Urinary bladder (tissue), 4 donors: ENCODE measurements around the gene NAA80. TPM values are rescaled to one million over a fixed set of nuclear protein-coding genes. Genes with fewer than 3 reads are reported as not detected.
A peak's percentile ranks its signal among the peaks of the same experiment; 100 is the strongest.
"Not testable (repeated sequence)": the region's sequence is repeated elsewhere in the genome, so short reads cannot be mapped to it uniquely, and the experiment has no call there.

Experiments used
- DNase-seq: peaks from one replicate; pipeline ENCODE4 v3.0.0-alpha.2; 2015; ENCODE audit errors: extremely low spot score
- H3K27ac ChIP-seq: one replicate; pipeline ENCODE4 v1.5.1; 2013; ENCODE audit warnings: low read depth, mild to moderate bottlenecking, moderate library complexity
- H3K36me3 ChIP-seq: one replicate; pipeline ENCODE4 v1.6.1; 2013; ENCODE audit warnings: mild to moderate bottlenecking, moderate library complexity; ENCODE audit not compliant: insufficient read depth
- H3K4me1 ChIP-seq: one replicate; pipeline ENCODE4 v1.6.1; 2013; ENCODE audit warnings: mild to moderate bottlenecking, moderate library complexity; ENCODE audit not compliant: insufficient read depth
- H3K4me3 ChIP-seq: one replicate; pipeline ENCODE4 v1.5.1; 2013; ENCODE audit warnings: low read depth, low read length
- WGBS: extraction: QIAGEN DNeasy Blood & Tissue Kit; methylation state at CpG from one replicate; pipeline ENCODE4 v1.1.7; 2013; 5-methylcytosine and 5-hydroxymethylcytosine counted together
- polyA plus RNA-seq: library from polyadenylated mRNA; stranded (reverse); fragments of 200-250 nt; gene quantifications from one replicate; pipeline ENCODE4 v1.2.3, GENCODE V29; 2013
- total RNA-seq: library from RNA; depleted of rRNA; stranded (reverse); fragments of >200 nt; gene quantifications from one replicate; pipeline ENCODE4 v1.2.3, GENCODE V29; 2014
- donor health status: healthy with polysubstance abuse.
- donor health status: healthy.

Gene NAA80
- total and polyA plus RNA-seq, 2 donors = 2.3 to 12.0 TPM

DNA sequence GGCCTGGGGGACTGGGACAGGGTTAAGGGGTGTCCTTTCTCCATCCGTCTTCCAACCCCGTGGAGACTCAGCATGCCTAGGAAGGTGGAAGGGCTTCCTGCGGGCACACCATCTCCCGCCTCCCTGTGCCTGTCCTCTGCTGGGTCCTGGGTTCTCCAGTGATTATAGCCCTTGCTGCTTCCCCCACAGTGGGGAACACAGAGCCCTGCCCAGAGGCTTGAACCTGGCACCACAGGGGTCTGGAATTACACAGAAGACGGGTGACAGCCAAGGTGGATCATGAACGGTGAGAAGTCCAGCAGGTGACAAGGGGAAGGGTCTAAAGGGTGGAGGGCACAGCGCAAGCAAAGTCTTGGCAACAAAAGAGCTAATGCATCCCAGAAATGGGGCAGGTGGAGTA, 36.4 kb downstream of the NAA80 start:
- H3K4me3 ChIP-seq = no peak overlapping the region
- 86% methylated on average over 7 of the region's 7 CpGs for WGBS
- H3K36me3 ChIP-seq = no peaks in the 10 kb centered on the region
- H3K4me1 ChIP-seq = peaks cover 2% of the 10 kb centered on the region
- no peak for DNase-seq
- no peak overlapping the region for H3K27ac ChIP-seq

DNA sequence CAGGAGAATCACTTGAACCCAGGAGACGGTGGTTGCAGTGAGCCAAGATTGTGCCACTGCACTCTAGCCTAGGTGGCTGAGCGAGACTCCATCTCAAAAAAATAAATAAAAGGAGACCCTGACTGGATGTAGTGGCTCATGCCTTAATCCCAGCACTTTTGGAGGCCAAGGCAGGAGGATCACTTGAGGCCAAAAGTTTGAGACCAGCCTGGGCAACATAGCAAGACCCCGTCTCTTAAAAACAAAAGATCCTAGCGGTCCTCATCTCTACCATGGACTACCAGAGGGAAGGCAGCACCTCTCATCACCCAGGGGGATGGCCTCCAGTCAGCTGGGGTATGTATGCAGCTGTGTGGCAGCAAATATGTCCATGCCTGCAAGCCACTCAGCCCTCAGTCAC, 37.0 kb downstream of the NAA80 start:
- H3K4me3 ChIP-seq, H3K36me3 ChIP-seq, H3K4me1 ChIP-seq, H3K27ac ChIP-seq, DNase-seq: not testable (repeated sequence)
- WGBS = 97% methylated on average over 4 of the region's 4 CpGs

DNA sequence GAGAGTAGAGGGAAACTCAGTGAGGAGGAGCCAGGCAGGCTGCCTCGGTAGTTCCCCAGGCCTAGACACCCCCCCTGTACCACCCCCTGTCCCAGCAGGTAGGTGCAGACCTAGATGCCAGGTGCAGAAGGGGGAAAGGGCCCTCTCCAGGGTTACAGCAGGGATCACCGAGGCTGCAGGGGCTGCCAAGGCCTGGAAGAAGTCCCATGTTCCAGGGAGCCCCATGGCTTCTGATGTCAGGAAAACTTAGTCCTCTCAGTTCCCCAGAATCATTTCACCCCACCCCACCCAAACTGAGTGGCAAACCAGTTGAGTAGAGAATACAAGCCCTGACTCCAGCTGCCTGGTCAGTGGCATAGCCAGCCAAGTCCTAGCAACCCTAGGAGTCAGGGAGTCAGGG, 37.7 kb downstream of the NAA80 start:
- H3K4me1 ChIP-seq = peaks cover 2% of the 10 kb centered on the region
- WGBS = 42% methylated on average over 2 of the region's 2 CpGs
- no peaks in the 10 kb centered on the region for H3K36me3 ChIP-seq

DNA sequence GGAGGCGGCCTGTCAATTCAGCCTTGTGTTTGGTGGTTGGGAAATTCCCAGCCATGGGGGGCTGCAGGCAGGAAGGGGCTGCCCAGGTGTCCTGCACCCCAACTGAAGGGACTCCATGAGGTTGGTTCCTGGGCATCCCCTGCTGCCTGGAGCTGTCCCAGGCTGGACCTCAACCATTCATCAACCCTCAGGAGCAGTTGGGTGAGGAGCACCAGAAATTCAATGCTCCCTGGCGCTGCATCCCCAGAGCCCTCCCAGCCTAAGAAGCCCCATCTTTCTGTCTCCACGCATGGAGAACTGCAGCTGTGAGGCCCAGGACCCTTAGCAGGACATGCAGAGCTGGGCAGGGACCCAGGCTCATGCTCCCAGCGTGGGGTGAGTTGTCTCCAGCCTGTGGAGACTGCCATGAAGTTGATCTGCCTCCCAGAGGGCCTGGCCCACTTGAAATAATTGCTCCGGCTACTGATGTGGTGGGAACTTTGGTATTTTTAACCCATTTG, 38.2 kb downstream of the NAA80 start:
- no peak for DNase-seq
- 56% methylated on average over 5 of the region's 5 CpGs for WGBS
- no peaks in the 10 kb centered on the region for H3K36me3 ChIP-seq
- H3K4me1 ChIP-seq = peaks cover 2% of the 10 kb centered on the region
- peak overlapping the region; percentile 96 for H3K27ac ChIP-seq
- no peak overlapping the region for H3K4me3 ChIP-seq

More for the DNA sequence above, 37.7 kb downstream of the NAA80 start:
- Histone ChIP-seq H3K4me3 (no peak overlapping the region), H3K27ac (no peak overlapping the region)
- DNase-seq = no peak

DNA sequence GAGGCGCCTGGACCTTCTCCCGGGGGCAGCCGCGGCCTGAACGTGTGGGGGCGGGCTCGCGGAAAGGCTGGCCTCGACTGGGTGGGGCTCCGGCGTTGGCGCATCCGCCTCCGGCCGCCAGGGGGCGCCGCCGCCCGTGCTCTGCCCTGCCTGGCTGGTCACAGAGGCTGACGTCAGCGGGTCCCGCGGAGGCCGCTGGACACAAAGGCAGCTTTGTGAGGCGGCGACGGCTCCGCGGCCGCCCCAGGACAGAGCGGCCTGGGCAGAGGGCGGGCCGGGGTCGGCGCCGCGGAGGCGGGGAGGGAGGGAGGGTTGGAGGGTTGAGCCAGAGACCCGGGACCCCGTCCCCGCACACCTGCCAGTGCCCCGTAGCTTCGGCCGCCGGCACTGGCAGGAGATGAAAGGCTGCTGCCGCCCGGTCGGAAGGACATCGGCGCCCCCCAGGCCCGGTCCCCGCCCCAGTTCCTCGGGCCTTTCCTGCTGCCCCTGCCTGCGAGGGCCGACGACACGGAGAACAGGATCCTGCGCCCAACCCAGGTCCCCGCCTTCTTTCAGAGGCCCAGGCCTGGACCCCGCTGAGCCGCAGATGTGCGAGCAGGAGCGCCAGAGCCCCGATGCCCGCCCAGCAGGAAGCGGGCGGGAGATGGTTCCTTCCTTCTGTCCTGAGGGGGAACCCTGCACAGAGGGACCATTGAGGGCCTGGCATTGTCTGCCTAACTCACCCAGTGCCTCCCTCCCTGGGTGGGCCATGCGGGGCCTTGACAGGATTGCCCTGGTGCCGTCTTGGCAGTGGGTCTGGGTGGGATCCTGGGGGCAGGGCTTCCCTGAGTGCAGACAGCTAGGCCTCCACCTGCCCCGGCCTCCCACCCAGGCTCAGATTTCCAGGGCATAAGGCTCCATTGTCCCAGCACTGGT, 38.9 kb downstream of the NAA80 start:
- H3K4me1 ChIP-seq = no peaks in the 10 kb centered on the region

DNA sequence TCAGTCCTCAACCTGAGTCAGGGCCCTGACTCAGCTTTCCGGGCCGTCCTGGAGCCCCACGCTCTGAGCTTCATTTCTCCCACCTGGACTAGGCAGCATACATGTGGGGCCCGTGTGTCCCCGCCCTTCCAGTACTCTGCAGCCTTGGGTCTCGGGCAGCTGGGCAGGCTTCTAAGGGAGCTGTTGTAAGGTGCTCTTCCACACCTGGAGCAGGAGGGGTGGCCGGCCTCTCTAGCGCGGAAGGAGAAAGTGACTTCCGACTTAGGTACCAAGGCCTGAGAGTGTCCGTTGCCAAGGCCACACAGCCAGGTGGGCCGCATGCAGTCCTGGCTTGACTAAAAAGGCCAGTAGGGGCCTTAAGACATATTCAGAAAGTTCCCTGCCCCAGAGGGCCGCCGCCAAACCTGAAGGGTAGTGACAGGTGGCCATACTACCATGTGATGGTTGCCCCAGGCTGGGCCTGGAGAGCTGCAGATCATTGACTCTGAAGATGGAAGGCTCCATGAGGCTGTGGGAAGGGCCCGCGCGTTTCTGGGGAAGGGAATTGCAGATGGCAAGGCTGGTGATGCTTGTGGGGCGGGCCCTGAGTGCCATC, 39.7 kb downstream of the NAA80 start:
- no peak for DNase-seq
- no peak overlapping the region for H3K4me3 ChIP-seq
- WGBS = 57% methylated on average over 18 of the region's 18 CpGs
- H3K36me3 ChIP-seq = no peaks in the 10 kb centered on the region
- H3K27ac ChIP-seq = peak overlapping the region; percentile 60
- H3K4me1 ChIP-seq = no peaks in the 10 kb centered on the region

More for the DNA sequence above, 38.9 kb downstream of the NAA80 start:
- H3K36me3 ChIP-seq = no peaks in the 10 kb centered on the region
- DNase-seq = no peak
- 1% methylated on average over 70 of the region's 70 CpGs for WGBS
- peak overlapping the region; percentile 96 for H3K27ac ChIP-seq
- H3K4me3 ChIP-seq = peak overlapping the region; percentile 54

DNA sequence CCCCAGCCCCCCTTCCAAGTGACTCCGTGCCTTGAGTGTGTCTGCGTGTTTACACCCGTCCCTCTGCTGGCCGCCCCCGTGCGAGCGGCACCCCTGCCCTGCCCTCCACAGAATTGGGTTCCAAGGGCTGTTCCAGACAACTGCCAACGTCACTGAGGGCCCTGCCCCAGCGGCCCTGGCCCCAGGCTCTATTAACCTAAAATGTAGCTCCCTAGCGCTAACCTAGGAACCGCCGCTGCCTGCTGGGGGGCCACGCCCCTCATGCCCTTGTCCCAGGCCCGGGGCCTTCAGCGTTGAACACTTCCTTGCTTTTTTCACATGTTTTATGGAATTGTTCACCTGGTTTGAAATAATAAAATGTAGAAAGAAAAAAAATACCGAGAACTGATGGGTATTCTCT, 40.2 kb downstream of the NAA80 start:
- no peaks in the 10 kb centered on the region for H3K36me3 ChIP-seq
- no peak overlapping the region for H3K4me3 ChIP-seq
- H3K27ac ChIP-seq = no peak overlapping the region
- WGBS = 75% methylated on average over 16 of the region's 16 CpGs
- no peaks in the 10 kb centered on the region for H3K4me1 ChIP-seq
- DNase-seq = no peak

DNA sequence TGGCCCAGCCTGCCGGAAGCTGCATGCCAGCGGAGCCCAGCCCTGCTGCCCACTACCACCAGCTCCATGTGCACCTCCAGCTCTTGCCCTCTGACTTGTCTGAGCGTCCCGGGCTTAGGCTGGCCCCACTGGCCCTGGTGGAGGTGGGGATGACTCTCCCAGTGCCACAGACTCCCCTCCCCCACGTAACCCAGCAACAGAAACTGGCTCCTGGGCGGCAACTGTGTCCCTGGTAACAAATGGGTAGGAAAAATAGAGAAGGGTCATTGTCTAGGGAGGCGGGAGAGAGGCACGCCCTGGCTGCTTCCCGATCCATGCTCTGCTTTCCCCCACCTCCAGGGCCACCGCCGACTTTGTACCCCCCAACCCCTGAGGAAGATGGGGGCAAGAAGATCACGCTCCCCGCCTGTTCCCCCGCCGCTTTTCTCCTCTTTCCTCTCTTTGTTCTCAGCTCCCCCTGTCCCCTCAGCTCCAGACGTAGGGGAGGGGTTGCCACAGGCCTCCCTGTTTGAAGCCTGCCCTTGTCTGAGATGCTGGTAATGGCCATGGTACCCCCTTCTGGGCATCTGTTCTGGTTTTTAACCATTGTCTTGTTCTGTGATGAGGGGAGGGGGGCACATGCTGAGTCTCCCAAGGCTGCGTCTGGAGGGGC, 41.0 kb downstream of the NAA80 start:
- H3K36me3 ChIP-seq = no peaks in the 10 kb centered on the region
- H3K4me3 ChIP-seq = no peak overlapping the region
- 84% methylated on average over 17 of the region's 17 CpGs for WGBS
- DNase-seq = no peak
- no peak overlapping the region for H3K27ac ChIP-seq
- H3K4me1 ChIP-seq = no peaks in the 10 kb centered on the region

DNA sequence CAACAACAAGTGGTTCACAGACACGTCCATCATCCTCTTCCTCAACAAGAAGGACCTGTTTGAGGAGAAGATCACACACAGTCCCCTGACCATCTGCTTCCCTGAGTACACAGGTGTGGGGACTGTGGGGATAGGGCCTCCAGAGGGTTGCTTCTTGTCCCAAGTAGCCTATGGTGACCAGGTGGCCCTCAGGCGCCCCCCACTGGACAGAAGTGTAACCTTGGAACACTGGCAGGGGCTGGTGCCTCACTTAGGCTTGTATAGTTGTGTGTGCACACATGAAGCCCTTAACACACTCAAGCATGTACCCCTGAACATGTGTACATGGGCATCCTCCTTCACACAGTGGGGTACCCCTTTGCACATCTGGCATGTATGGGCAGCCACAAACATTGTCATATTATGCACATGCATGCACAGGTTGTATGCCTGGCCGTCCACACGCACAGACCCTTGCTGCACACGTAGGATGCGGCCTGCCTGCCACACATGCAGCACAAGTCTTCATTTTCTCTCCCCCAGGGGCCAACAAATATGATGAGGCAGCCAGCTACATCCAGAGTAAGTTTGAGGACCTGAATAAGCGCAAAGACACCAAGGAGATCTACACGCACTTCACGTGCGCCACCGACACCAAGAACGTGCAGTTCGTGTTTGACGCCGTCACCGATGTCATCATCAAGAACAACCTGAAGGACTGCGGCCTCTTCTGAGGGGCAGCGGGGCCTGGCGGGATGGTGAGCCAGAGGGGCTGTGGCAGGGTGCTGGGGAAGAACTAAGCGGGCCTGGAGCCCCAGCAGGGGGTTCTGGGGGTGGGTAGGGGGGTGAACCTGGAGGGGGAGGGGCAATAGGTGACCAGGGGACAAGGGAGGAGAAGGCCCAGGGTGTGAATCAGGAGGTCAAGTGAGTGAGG, 42.0 kb downstream of the NAA80 start:
- DNase-seq = no peak
- no peak overlapping the region for H3K4me3 ChIP-seq
- no peaks in the 10 kb centered on the region for H3K4me1 ChIP-seq
- no peak overlapping the region for H3K27ac ChIP-seq
- no peaks in the 10 kb centered on the region for H3K36me3 ChIP-seq
- whole genome bisulfite sequencing = 87% methylated on average over 20 of the region's 20 CpGs

DNA sequence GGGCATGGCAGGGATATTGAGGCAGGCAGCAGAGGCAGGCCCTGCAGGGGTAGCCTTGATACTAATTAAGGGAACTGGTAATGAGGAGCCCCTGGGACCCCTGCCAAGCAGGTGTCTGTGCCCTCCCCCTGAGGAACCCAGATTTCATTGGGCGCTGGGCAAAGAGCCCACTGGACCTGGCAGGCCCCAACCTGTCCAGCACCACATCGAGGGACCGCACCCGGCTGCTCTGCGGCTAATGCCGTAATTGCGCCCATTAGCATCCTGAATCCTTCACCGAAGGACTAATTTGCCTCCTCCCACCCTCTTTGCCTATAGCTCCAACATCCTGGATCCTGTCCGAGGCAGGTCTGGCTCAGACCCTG, 44.0 kb downstream of the NAA80 start:
- H3K36me3 ChIP-seq = no peaks in the 10 kb centered on the region
- H3K4me3 ChIP-seq = no peak overlapping the region
- peak overlapping the region; percentile 55 for H3K27ac ChIP-seq
- no peak for DNase-seq
- 82% methylated on average over 9 of the region's 9 CpGs for WGBS
- H3K4me1 ChIP-seq = no peaks in the 10 kb centered on the region

DNA sequence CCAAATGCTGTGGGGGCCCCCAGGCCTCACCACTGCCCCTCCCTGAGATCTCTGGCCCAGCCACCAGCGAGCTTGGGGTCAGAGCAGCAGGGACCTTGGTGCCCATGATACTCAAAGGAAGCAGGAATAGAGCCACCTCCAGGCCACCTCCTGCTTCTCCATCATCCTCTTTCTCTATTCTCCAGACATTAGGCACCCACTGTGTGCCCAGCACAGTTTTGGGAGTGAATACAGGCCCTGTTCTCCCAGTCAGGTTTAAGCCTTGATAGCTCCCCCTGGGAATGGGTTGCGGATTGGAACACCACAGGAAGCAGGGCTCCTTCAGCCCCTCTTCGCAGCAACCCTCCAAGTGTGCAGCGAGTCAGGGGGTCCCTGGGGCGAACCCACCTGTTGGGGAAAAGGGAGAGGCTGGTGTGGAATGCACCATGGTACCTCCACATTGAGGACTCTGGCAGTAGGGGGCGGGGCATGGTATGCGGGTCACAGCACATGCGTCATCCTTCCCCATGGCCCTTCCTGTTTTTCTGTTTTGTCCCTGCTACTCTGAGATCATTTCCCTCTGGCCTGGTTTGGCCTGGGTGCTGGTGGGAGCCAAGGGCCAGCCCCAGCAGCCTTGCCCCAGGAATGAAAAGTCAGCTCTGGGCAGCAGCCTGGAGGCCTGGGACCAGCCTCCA, 44.5 kb downstream of the NAA80 start:
- no peak overlapping the region for H3K4me3 ChIP-seq
- H3K36me3 ChIP-seq = no peaks in the 10 kb centered on the region
- H3K27ac ChIP-seq = peak overlapping the region; percentile 68
- no peaks in the 10 kb centered on the region for H3K4me1 ChIP-seq
- 75% methylated on average over 8 of the region's 8 CpGs for WGBS
- no peak for DNase-seq

DNA sequence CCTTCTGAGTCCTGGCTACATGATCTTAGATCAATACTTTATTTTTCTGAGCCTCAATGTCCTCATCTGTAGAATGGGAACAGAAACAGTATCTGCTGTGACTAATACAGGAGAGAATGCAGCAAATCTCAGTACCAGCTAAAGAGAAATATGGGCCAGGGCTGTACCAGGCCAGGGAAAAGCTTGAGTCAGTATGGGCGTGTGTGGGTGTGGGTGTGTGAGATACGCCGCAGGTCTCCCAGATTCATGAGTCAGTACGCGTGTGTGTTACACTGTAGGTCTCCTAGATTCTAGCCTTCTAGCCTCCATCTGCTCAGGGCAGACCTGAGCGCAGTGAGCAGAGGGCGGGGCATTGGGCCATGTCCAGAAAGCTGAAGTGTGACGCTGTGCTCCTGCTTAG, 48.0 kb downstream of the NAA80 start:
- Histone ChIP-seq H3K27ac (no peak overlapping the region), H3K4me3 (no peak overlapping the region), H3K4me1 (no peaks in the 10 kb centered on the region), H3K36me3 (no peaks in the 10 kb centered on the region)
- WGBS = 73% methylated on average over 8 of the region's 8 CpGs
- DNase-seq = no peak
